HepG2 (cell line): ENCODE results near the gene WDR70. TPM values are rescaled to one million over a fixed set of nuclear protein-coding genes. Genes with fewer than 3 reads are reported as not detected.

Experiments used
- ATAC-seq: fragments of 200-7000 bp; cut with Tn5 transposase; 3 replicates; pipeline ENCODE4 v1.9.1; 2020; ENCODE audit warnings: mild to moderate bottlenecking, moderate library complexity
- BruUV-seq: library from RNA; stranded (reverse); fragments of 400-500 nt; replicated peaks from 2 replicates; lab custom pipeline; 2021; lab: Mats Ljungman, UMichigan
- CTCF ChIA-PET: fragments of 300-600 bp; formaldehyde crosslinking; extraction: SDS; loops from one replicate; lab custom pipeline; 2021; ENCODE audit warnings: low total read pairs, inconsistent platforms, low intra/inter-chr PET ratio; lab: Yijun Ruan, JAX
- POLR2A ChIA-PET: fragments of 350-600 bp; sonication (Branson Sonifier 250); formaldehyde crosslinking; loops from one replicate; lab custom pipeline; 2020; ENCODE audit warnings: antibody characterized with exemption, inconsistent platforms; lab: Yijun Ruan, JAX
- DNase-seq: peaks from one replicate; pipeline ENCODE4 v3.0.0-alpha.2; 2015; ENCODE audit warnings: low spot score
- FAIRE-seq: peaks from 3 replicates; lab custom pipeline; 2011; peaks lifted over from hg19 to GRCh38; lab: Jason Lieb, UNC
- H2AFZ ChIP-seq: one replicate; pipeline ENCODE4 v1.6.1; 2011; ENCODE audit warnings: low read length, inconsistent platforms
- H3K27ac ChIP-seq: fragments of 300-600 bp; 3 replicates; pipeline ENCODE4 v1.8.0; 2011; ENCODE audit warnings: mixed run types, mild to moderate bottlenecking, mixed read lengths, low read length, inconsistent platforms; ENCODE audit not compliant: insufficient read depth; ENCODE audit errors: extremely low read length
- H3K27me3 ChIP-seq, 2 experiments: fragments of 200-600 bp in 1 of 2; 2 replicates in 1 of 2; 3 replicates in 1 of 2; pipeline versions ENCODE4 v1.6.0 to v1.8.0; 2011; ENCODE audit warnings: low read length in 2 of 2, mild to moderate bottlenecking in 2 of 2, moderate library complexity in 2 of 2, inconsistent platforms in 1 of 2; ENCODE audit not compliant: insufficient read depth in 2 of 2, control insufficient read depth in 1 of 2
- H3K36me3 ChIP-seq, 2 experiments: fragments of 200-600 bp in 1 of 2; replicated peaks in 1 of 2; 2 replicates in 1 of 2; 3 replicates in 1 of 2; pipeline versions ENCODE4 v1.5.1 to v1.8.0; 2011; ENCODE audit warnings: low read length in 2 of 2, inconsistent platforms in 1 of 2; ENCODE audit not compliant: insufficient read depth in 2 of 2, control insufficient read depth in 1 of 2
- H3K4me1 ChIP-seq: 2 replicates; pipeline ENCODE4 v1.5.1; 2012; ENCODE audit warnings: low read length, inconsistent platforms; ENCODE audit not compliant: insufficient read depth
- H3K4me2 ChIP-seq: 2 replicates; pipeline ENCODE4 v1.6.0; 2011; ENCODE audit warnings: low read depth, low read length, inconsistent platforms
- H3K4me3 ChIP-seq, 3 experiments: fragments of 200-600 bp in 1 of 3; sonication (generic), shearing (Covaris generic) in 1 of 3; replicated peaks in 1 of 3; 2 replicates each; pipeline ENCODE4 v1.5.1; 2011 to 2016; ENCODE audit warnings: low read length in 3 of 3, inconsistent platforms in 2 of 3, low read depth in 2 of 3, mild to moderate bottlenecking in 2 of 3, control low read depth in 1 of 3, mixed read lengths in 1 of 3; ENCODE audit not compliant: insufficient read depth in 1 of 3
- H3K79me2 ChIP-seq: one replicate; pipeline ENCODE4 v1.6.1; 2011; ENCODE audit warnings: low read length, inconsistent platforms; ENCODE audit not compliant: insufficient read depth
- H3K9ac ChIP-seq: 2 replicates; pipeline ENCODE4 v1.6.0; 2011; ENCODE audit warnings: mild to moderate bottlenecking, low read depth, low read length, inconsistent platforms; ENCODE audit not compliant: insufficient read depth
- H3K9me3 ChIP-seq: 2 replicates; pipeline ENCODE4 v1.5.1; 2012; ENCODE audit warnings: mild to moderate bottlenecking, low read length
- H4K20me1 ChIP-seq: 2 replicates; pipeline ENCODE4 v1.6.0; 2011; ENCODE audit warnings: inconsistent platforms, mild to moderate bottlenecking, low read length, moderate library complexity; ENCODE audit not compliant: insufficient read depth
- CEBPB ChIP-seq: IDR thresholded peaks from 2 replicates; pipeline ENCODE4 v1.6.1; 2011; ENCODE audit warnings: low read depth, low read length, improper control_type of control experiment, borderline replicate concordance
- CREB1 ChIP-seq, 2 experiments: fragments of 450-650 bp in 1 of 2; IDR thresholded peaks; 2 replicates each; pipeline ENCODE4 v1.6.1; 2016 to 2017; ENCODE audit warnings: control low read depth in 1 of 2, mild to moderate bottlenecking in 1 of 2, missing compliant biosample characterization in 1 of 2, missing genetic modification characterization in 1 of 2
- FLYWCH1 ChIP-seq: sonication (generic); formaldehyde crosslinking; IDR thresholded peaks from 2 replicates; pipeline ENCODE4 v1.8.1; 2023; ENCODE audit warnings: mild to moderate bottlenecking, missing genetic modification reagents
- HNF4A ChIP-seq: sonication (generic); formaldehyde crosslinking; IDR thresholded peaks from 2 replicates; pipeline ENCODE4 v1.4.0; 2020; ENCODE audit warnings: missing genetic modification reagents
- HOXA3 ChIP-seq: sonication (generic); formaldehyde crosslinking; IDR thresholded peaks from 2 replicates; pipeline ENCODE4 v1.5.0; 2020; ENCODE audit warnings: missing genetic modification reagents
- IRX3 ChIP-seq: sonication (generic); formaldehyde crosslinking; IDR thresholded peaks from 2 replicates; pipeline ENCODE4 v1.8.1; 2023; ENCODE audit warnings: mild to moderate bottlenecking, low read depth, missing genetic modification reagents, borderline replicate concordance
- MAFF ChIP-seq: IDR thresholded peaks from 2 replicates; pipeline ENCODE4 v1.6.1; 2011; ENCODE audit warnings: low read depth, low read length, improper control_type of control experiment
- MAFK ChIP-seq, 2 experiments: IDR thresholded peaks in 1 of 2; conservative IDR thresholded peaks in 1 of 2; 2 replicates each; pipeline ENCODE4 v1.6.1; 2011; ENCODE audit warnings: improper control_type of control experiment in 2 of 2, low read length in 2 of 2
- RXRA ChIP-seq: sonication (generic); formaldehyde crosslinking; IDR thresholded peaks from 2 replicates; pipeline ENCODE4 v1.5.1; 2020; ENCODE audit warnings: missing genetic modification reagents
- SMARCE1 ChIP-seq: fragments of 450-650 bp; IDR thresholded peaks from 2 replicates; pipeline ENCODE4 v1.6.1; 2017; ENCODE audit warnings: borderline replicate concordance
- ZMAT3 ChIP-seq: sonication (generic); formaldehyde crosslinking; conservative IDR thresholded peaks from 2 replicates; pipeline ENCODE4 v1.7.0; 2021; ENCODE audit warnings: missing genetic modification reagents
- ZNF274 ChIP-seq: sonication (generic); formaldehyde crosslinking; IDR thresholded peaks from 2 replicates; pipeline ENCODE4 v1.5.1; 2020; ENCODE audit warnings: mild to moderate bottlenecking, missing genetic modification reagents
- ZNF460 ChIP-seq: sonication (generic); formaldehyde crosslinking; IDR thresholded peaks from 2 replicates; pipeline ENCODE4 v1.5.1; 2020; ENCODE audit warnings: missing genetic modification reagents, mild to moderate bottlenecking, borderline replicate concordance
- WGBS: methylation state at CpG from one replicate; pipeline ENCODE4 v1.1.6; 2017; ENCODE audit warnings: low lambda C conversion rate; 5-methylcytosine and 5-hydroxymethylcytosine counted together
- in situ Hi-C: cut with HindIII; loops from 2 replicates; pipeline ENCODE4 v1.10.0; 2017; ENCODE audit warnings: low pct_unique_long_range_greater_than_20kb; ENCODE audit not compliant: extremely low pct_ligation_motif_present
- intact Hi-C: fragments of 100-400 bp; cut with micrococcal nuclease; formaldehyde crosslinking; loops from one replicate; pipeline ENCODE4 v1.10.0; 2022; ENCODE audit not compliant: unreplicated experiment
- polyA plus RNA-seq, 8 experiments: library from polyadenylated mRNA; depleted of rRNA in 3 of 8; stranded (reverse) in 7 of 8; unstranded in 1 of 8; fragments of >200 nt; fragmentation: Illumina TruSeq in 4 of 8; extraction: Trizol in 4 of 8; gene quantifications; 2 replicates each; pipeline versions ENCODE4 v1.2.1 to v1.2.3, GENCODE V29; 2011 to 2016; ENCODE audit warnings: low read depth in 4 of 8, missing spikeins in 1 of 8, mixed read lengths in 1 of 8; ENCODE audit not compliant: insufficient read depth in 1 of 8
- total RNA-seq, 5 experiments: library from RNA; depleted of rRNA; stranded (reverse); fragments of >200 nt; fragmentation: Illumina TruSeq; extraction: Trizol; gene quantifications; 2 replicates each; pipeline ENCODE4 v1.2.3, GENCODE V29; 2016; ENCODE audit warnings: low read depth in 1 of 5
- TF ChIP-seq, protein P1 (sequence below), 2 experiments: fragments of 450-650 bp in 1 of 2; sonication (generic) in 1 of 2; formaldehyde crosslinking; IDR thresholded peaks; 2 replicates each; pipeline versions ENCODE4 v1.5.0 to v1.8.0; 2020 to 2022; ENCODE audit warnings: mild to moderate bottlenecking in 1 of 2, missing genetic modification reagents in 1 of 2

The WDR70 gene
- total and polyA plus RNA-seq, 2 of the 13 experiments (the other 11 are each of a cell fraction or from before 2014, with no cell fraction given), result 14.6 to 30.6 TPM

DNA sequence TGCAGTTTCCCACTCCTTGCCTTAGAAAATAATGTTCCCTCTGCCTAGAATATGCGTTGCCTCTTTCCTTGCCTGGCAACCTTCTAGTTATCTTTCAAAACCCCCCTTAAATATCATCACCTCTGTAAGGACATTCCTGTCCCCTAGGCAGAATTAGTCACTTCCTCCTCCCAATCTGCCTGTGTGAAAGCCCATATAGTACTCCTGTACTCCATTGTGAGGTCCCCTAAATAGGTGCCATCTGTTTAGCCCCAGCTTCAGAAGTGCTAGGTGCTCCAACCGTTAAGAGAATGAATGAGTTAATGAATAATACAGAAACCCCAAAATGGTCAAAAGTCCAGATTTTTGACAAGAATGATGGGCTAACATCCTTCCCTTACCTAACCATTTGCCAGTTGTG, 279.3 kb downstream of the WDR70 start:
- in situ Hi-C loops, result no loop called here
- H3K9me3 ChIP-seq, result peaks cover 5% of the 10 kb centered on the region
- CTCF ChIA-PET, result no interaction called here
- TF ChIP-seq HNF4A (CRISPR knock-in tag) (peak; percentile 4; the same call in 1 of the 2 replicates), CREB1 (IDR thresholded peaks at IDR 0.05) (no peak), CREB1 (CRISPR knock-in tag; IDR thresholded peaks at IDR 0.05) (no peak)
- TF ChIP-seq, all 625 proteins: peak for 1
- no peaks in the 10 kb centered on the region for H3K27me3 ChIP-seq
- no peak overlapping the region for H3K9ac ChIP-seq
- 0 out of 5 replicates have a peak, but pooled peaks cover 0 to 1% of the 10 kb centered on the region in 2 experiments for H3K36me3 ChIP-seq
- no peaks in the 10 kb centered on the region for H4K20me1 ChIP-seq
- 28% methylated on average over 2 of the region's 2 CpGs for WGBS
- peaks cover 55% of the 10 kb centered on the region for H3K4me1 ChIP-seq
- intact Hi-C loops, result no loop called here
- no peak overlapping the region for H3K4me3 ChIP-seq
- peak overlapping the region; percentile 9 for H3K27ac ChIP-seq
- H3K4me2 ChIP-seq, result peak overlapping the region; percentile 28
- FAIRE-seq (peak; percentile 21), DNase-seq (peak; percentile 9), ATAC-seq (peak; percentile 77)
- H3K79me2 ChIP-seq, result no peaks in the 10 kb centered on the region
- BruUV-seq, result no TSS peak
- H2AFZ ChIP-seq, result no peak overlapping the region
- POLR2A ChIA-PET, result no interaction called here

DNA sequence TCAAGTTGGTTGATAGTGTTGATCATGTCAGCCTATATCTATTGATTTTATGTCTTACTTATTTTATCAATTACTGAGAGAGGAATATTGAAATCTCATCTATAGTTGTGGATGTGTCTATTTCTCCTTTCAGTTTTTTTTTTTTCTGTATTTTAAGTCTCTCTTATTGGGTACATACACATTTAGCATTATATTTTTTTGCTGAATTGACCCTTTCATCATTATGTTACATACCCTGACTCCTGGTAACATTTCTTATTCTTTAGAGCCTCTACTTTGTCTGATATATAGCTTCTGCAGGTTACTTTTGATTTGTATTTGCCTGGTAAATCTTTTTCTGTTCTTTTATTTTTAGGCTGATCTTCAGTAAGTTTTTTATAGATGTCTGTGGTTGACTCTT, 281.2 kb downstream of the WDR70 start:
- Histone ChIP-seq H3K4me1 (peaks cover 41% of the 10 kb centered on the region), H3K27me3 (no peaks in the 10 kb centered on the region), H3K27ac (no peak overlapping the region), H3K4me3 (no peak overlapping the region), H3K9me3 (no peaks in the 10 kb centered on the region; the same call in 1 of the 2 replicates), H3K9ac (no peak overlapping the region), H4K20me1 (no peaks in the 10 kb centered on the region), H3K4me2 (no peak overlapping the region), H3K79me2 (no peaks in the 10 kb centered on the region), H3K36me3 (0 out of 5 replicates have a peak, but pooled peaks cover 0 to 1% of the 10 kb centered on the region in 2 experiments), H2AFZ (no peak overlapping the region)
- no TSS peak for BruUV-seq
- DNase-seq (no peak), FAIRE-seq (no peak), ATAC-seq (no peak)
- POLR2A ChIA-PET, result no interaction called here
- intact Hi-C loops, result loop anchor here (5.0 kb wide), 1 partner anchor 57 kb away; no protein-coding TSS in a partner anchor
- TF ChIP-seq HOXA3 (CRISPR knock-in tag), result no peak
- TF ChIP-seq ZNF460 (CRISPR knock-in tag), result no peak
- TF ChIP-seq ZNF274, result no peak
- no peak for TF ChIP-seq RXRA
- TF ChIP-seq MAFF, result 0 out of 2 replicates have a peak, but pooled peaks have one; percentile 11
- no peak for TF ChIP-seq IRX3 (CRISPR knock-in tag)
- no peak for TF ChIP-seq ZMAT3 (CRISPR knock-in tag)
- TF ChIP-seq SMARCE1, result no peak
- TF ChIP-seq FLYWCH1 (CRISPR knock-in tag), result no peak
- peak; percentile 32 to 44; a peak in 2 of 4 replicates for TF ChIP-seq MAFK (conservative IDR thresholded peaks at IDR 0.05 in 1 of 2, IDR thresholded peaks at IDR 0.05 in 1 of 2; ENCODE audit: low read length in 2 of 2)
- TF ChIP-seq, protein P1, sequence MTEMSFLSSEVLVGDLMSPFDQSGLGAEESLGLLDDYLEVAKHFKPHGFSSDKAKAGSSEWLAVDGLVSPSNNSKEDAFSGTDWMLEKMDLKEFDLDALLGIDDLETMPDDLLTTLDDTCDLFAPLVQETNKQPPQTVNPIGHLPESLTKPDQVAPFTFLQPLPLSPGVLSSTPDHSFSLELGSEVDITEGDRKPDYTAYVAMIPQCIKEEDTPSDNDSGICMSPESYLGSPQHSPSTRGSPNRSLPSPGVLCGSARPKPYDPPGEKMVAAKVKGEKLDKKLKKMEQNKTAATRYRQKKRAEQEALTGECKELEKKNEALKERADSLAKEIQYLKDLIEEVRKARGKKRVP (CRISPR knock-in tag; IDR thresholded peaks at IDR 0.05), result no peak
- no peak for TF ChIP-seq CEBPB
- in situ Hi-C loops, result no loop called here
- CTCF ChIA-PET, result no interaction called here
